ENCODE data around the gene DHRSX. TPM values are rescaled to one million over a fixed set of nuclear protein-coding genes. Genes with fewer than 3 reads are reported as not detected.
"Not testable (repeated sequence)": the region's sequence is repeated elsewhere in the genome, so short reads cannot be mapped to it uniquely, and the experiment has no call there.

DHRSX gene
- polyA plus RNA-seq, 1 donor from 2014 or later: 27.5 TPM

DNA sequence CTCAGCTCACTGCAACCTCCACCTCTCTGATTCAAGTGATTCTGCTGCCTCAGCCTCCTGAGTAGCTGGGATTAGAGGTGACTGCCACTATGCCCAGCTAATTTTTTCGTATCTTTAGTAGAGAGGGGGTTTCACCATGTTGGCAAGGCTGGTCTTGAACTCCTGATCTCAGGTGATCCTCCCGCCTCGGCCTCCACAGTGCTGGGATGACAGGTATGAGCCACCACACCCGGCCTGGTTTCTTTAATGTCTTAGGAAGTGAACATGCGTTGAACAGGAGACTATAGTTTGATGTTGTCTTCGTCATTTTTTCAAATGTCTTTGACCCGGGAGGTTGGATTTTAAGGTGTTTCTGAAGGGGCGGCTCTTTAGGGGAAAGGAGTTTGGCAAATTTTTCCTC lies 91.0 kb downstream of the DHRSX start:
- peaks cover 3 to 7% (median 4%) of the 10 kb centered on the region in 3 donors for H3K9me3 Mint-ChIP-seq
- no peaks in the 10 kb centered on the region for H3K4me1 Mint-ChIP-seq
- no peaks in the 10 kb centered on the region for H3K27me3 Mint-ChIP-seq
- peaks cover 14% of the 10 kb centered on the region for H3K36me3 Mint-ChIP-seq
- H3K4me3 Mint-ChIP-seq: no peak overlapping the region
- no peak overlapping the region for H3K27ac Mint-ChIP-seq

DNA sequence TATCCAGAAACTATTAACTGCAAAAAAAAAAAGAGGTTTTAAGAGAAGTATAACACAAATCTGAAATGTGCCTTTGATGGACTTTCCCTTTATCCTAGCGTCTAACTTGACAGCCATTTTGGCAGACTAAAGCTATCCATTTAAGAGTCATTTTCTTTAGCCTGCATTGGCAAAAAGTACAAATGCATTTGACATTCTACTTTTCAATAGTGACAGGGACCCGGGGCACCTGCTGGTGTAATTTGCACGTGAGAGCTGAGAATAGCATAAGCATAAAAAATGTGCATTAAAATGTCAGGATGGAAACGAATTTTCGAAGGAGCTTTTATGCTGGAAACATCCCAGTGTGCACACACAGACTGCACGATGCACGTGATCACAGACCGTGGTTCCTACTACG lies 91.9 kb downstream of the DHRSX start:
- no peak overlapping the region for H3K27ac Mint-ChIP-seq
- no peak overlapping the region for H3K4me3 Mint-ChIP-seq
- peaks cover 3 to 7% (median 4%) of the 10 kb centered on the region in 3 donors for H3K9me3 Mint-ChIP-seq
- H3K4me1 Mint-ChIP-seq: no peaks in the 10 kb centered on the region
- H3K27me3 Mint-ChIP-seq: no peaks in the 10 kb centered on the region
- peaks cover 14% of the 10 kb centered on the region for H3K36me3 Mint-ChIP-seq

DNA sequence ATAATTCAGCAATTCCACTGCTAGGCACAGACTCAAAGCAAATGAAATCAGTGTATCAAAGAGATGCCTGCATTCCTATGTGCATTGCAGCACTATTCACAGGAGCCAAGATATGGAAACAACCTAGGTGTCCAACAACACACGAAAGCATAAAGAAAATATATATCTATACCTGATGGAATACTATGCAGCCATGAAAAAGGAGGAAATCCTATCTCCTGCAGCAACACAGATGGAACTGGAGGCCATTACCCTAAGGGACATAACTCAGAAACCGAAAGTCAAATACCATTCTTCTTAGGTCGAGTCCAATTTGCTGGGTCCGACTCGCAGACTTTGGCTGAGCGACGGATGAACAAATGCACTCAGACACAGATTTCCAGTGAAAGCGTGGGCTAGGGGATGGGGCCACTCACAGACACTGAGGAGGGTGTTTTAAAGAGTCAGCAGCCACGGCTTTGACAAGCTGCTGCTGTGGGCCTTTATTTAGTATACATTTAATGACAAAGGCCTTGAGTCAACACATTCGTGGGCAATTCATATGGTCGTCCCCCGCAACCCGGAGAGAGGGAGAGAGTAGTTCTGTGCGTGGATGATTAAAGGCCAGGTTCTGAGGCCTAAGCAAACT lies 93.8 kb downstream of the DHRSX start:
- Mint-ChIP-seq H3K36me3 (peaks cover 14% of the 10 kb centered on the region), H3K27ac (peak overlapping the region in 1 of 3 donors; percentile 23), H3K27me3 (no peaks in the 10 kb centered on the region), H3K4me3 (no peak overlapping the region), H3K4me1 (no peaks in the 10 kb centered on the region), H3K9me3 (peaks cover 3 to 7% (median 4%) of the 10 kb centered on the region in 3 donors)

DNA sequence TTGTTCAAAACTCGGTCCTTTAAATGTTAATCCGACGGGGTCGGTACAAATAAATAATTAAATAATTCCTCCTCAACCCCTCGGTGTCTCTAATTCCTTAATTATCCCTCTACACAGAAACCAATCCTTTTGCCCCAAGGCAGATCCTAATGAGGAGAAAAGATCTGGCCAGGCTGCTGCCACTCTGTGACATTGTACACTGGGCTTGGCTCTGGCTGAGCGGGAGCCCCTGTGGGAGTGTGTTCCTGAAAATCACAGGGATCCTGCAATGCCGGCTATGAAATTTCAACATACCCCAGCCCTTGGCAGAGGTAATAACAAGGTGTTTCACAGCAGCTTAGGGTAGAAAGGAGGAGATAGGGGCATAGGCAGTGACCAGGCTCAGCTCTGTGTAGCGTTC lies 96.0 kb downstream of the DHRSX start:
- Mint-ChIP-seq H3K9me3 (peaks cover 3 to 7% (median 4%) of the 10 kb centered on the region in 3 donors), H3K36me3 (peaks cover 12% of the 10 kb centered on the region), H3K4me3 (no peak overlapping the region), H3K4me1 (no peaks in the 10 kb centered on the region), H3K27ac (no peak overlapping the region), H3K27me3 (no peaks in the 10 kb centered on the region)

DNA sequence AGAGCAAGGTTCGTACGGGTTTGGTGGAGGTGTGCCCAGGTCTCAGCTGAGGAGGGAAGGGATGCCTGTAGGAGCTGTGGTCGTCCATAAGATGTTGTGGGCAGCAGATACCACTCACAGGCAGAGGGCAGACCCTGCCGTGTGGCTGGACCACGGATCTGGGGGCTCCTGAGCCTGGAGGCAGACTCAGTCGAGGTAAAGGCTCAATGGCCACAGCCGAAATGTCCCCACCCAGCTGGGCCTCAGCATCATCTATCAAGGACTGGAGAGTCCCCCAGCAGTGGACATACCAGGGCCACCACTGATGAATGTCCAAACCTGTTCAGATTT lies 98.5 kb downstream of the DHRSX start:
- Mint-ChIP-seq H3K36me3 (peaks cover 10% of the 10 kb centered on the region), H3K9me3 (peaks cover 1 to 3% (median 3%) of the 10 kb centered on the region in 3 donors), H3K27me3 (no peaks in the 10 kb centered on the region), H3K27ac (no peak overlapping the region), H3K4me3 (no peak overlapping the region), H3K4me1 (no peaks in the 10 kb centered on the region)

DNA sequence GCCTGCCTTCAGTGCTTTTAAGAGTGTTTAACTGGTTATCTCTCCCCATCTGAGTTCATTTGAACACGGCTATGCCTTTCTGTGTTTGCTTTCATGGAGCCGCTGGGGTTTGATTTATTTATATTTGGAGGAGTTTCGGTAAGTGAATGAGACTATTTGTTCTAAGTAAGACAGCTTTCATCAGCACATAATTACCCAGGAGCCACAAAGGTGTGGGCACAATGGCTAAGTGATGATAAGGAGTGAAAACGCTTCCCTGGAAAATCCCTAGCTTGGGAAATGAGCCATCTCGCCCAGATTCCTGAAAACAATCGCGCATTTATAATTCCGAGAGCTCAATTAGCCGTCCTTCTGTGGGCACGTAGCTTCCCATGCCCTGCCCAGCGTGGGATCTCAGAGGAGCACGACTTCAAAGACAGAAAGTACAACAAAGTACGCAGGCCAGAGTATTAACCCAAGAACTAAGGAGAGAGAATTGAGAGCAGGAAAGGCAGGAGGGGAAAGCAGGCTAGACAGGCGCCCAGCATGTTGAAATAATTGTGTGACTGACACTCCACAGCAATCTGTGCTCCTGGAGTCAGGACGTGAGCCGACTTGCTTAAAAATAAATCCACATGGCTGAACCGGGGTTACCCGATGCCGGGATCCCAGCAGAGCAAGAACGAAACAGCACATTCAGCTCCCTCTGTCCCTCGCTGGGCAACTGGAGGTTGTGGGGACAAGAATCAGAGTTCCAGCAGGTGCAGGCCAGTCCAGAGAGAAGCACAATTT lies 99.0 kb downstream of the DHRSX start:
- Mint-ChIP-seq H3K36me3 (peaks cover 6% of the 10 kb centered on the region), H3K9me3 (no peaks in the 10 kb centered on the region), H3K27ac (no peak overlapping the region), H3K27me3 (no peaks in the 10 kb centered on the region), H3K4me1 (no peaks in the 10 kb centered on the region), H3K4me3 (no peak overlapping the region)

DNA sequence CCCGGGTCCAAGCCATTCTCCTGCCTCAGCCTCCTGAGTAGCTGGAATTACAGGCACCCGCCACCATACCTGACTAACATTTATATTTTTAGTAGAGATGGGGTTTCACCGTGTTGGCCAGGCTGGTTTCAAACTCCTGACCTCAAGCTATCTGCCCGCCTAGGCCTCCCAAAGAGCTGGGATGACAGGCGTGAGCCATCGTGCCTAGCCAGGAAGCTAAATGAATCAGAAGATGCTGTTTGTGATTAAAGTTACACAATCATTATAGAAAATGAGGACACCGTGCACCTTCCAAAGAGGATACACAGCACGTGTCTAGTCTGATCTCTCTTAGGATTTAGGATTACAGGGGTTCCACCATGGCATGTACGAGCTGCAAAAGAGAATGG lies 99.6 kb downstream of the DHRSX start:
- Mint-ChIP-seq H3K9me3 (no peaks in the 10 kb centered on the region), H3K4me1 (no peaks in the 10 kb centered on the region), H3K27me3 (no peaks in the 10 kb centered on the region)

DNA sequence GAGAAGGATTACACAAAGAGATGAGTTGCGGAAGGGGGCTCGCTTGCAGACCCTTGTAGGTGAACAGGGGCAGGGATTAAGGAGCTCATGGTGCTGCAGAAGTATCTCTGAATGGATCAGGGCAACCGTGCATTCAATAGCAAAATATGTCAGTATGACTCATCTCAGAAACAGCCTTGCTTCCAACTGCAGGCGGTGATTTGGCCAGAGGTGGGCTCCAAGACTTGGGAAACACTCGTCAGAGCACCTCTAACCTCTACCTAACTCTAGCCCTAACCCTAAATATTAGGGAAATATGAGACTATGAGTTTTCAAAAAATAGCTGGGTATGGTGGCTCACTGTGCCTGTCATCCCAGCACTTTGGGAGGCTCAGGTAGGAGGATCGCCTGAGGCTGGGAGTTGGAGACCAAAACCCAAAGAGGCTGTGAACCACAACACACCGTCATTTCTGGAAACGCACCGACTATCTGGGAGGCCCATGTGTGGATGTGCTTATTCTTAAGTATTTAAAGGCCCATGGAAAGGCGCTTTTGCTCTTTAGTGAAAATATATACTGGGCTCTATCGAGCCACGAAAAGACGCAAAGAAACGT lies 102.6 kb downstream of the DHRSX start:
- no peak overlapping the region for H3K27ac Mint-ChIP-seq
- peaks cover 3% of the 10 kb centered on the region for H3K36me3 Mint-ChIP-seq
- no peaks in the 10 kb centered on the region for H3K9me3 Mint-ChIP-seq

More for the DNA sequence above, 99.6 kb downstream of the DHRSX start:
- H3K36me3 Mint-ChIP-seq: peaks cover 3% of the 10 kb centered on the region
- H3K4me3 Mint-ChIP-seq: no peak overlapping the region
- H3K27ac Mint-ChIP-seq: no peak overlapping the region

DNA sequence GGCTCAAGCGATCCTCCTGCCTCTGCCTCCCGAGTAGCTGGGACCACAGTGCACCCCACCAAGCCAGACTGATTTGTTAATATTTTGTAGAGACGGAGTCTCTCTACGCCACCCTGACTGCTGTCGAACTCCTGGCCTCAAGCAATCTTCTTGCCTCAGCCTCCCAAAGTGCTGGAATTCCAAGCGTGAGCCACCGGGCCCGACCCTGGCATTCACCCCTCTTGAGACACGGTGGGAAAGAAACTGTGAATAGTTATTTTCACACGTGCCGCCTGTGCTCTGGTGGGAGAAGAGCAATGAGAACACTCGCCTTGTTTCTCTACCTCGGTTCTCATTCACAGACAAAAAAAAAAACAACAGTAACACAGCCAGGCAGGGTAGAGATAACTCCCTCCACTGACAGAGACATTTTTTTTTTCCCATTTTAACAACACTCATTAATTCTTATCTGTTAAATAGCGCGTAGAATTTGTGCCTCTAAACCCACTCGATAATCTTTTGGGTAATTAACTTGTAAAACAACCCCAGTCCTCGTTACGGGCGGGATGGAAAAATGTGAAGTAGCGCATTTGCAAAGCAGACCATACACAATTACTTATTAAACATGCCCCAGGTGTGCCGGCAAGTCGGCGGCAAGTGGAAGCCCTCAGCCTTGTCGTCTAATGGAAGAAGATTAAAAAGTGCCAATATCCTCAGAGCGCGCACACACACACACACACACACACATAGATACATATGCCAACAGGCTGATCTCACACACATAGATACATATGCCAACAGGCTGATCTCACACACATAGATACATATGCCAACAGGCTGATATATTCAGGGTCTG lies 103.3 kb downstream of the DHRSX start:
- Mint-ChIP-seq H3K4me1 (no peaks in the 10 kb centered on the region), H3K36me3 (peaks cover 3% of the 10 kb centered on the region), H3K27me3 (no peaks in the 10 kb centered on the region), H3K9me3 (no peaks in the 10 kb centered on the region), H3K27ac (no peak overlapping the region), H3K4me3 (no peak overlapping the region)

More for the DNA sequence above, 102.6 kb downstream of the DHRSX start:
- Mint-ChIP-seq H3K4me3 (no peak overlapping the region), H3K27me3 (no peaks in the 10 kb centered on the region), H3K4me1 (no peaks in the 10 kb centered on the region)

DNA sequence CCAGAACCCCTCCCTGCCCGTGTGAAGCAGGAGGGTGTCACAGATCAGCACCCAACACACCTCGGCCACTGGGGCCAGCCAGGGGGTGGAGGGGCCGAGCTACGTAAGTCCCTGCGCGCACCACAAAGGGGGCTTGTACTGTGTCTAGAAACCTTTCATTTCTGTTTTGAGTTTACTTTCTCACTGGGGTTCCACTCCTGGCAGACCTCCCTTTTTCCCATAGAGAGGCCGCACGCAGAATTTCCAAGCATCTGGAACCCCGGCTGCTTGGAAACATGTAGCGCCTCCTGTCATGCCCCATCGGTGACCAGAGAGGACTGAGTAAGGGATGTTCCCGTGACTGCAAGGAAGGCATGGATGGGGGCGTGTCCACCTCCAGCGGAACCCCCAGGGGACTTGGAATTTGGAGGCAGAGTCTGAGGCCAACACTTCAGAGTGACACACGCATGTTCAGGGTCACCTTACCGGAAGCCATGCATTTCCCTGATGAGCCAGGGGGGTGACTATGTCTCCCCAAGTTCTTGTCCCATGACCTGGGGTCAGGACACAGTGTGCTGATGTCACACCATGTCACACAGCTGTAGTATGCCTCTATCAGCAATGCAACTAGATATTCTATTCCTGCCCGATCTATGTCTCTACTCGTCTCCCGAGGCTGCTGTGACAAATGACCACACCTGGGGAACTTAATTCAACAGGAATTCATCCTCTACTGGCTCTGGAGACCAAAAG lies 105.3 kb downstream of the DHRSX start:
- H3K4me1 Mint-ChIP-seq: no peaks in the 10 kb centered on the region
- no peak overlapping the region for H3K4me3 Mint-ChIP-seq
- H3K27me3 Mint-ChIP-seq: no peaks in the 10 kb centered on the region
- peaks cover 11% of the 10 kb centered on the region for H3K36me3 Mint-ChIP-seq
- H3K9me3 Mint-ChIP-seq: peaks cover 0 to 9% (median 2%) of the 10 kb centered on the region in 3 donors
- H3K27ac Mint-ChIP-seq: no peak overlapping the region

DNA sequence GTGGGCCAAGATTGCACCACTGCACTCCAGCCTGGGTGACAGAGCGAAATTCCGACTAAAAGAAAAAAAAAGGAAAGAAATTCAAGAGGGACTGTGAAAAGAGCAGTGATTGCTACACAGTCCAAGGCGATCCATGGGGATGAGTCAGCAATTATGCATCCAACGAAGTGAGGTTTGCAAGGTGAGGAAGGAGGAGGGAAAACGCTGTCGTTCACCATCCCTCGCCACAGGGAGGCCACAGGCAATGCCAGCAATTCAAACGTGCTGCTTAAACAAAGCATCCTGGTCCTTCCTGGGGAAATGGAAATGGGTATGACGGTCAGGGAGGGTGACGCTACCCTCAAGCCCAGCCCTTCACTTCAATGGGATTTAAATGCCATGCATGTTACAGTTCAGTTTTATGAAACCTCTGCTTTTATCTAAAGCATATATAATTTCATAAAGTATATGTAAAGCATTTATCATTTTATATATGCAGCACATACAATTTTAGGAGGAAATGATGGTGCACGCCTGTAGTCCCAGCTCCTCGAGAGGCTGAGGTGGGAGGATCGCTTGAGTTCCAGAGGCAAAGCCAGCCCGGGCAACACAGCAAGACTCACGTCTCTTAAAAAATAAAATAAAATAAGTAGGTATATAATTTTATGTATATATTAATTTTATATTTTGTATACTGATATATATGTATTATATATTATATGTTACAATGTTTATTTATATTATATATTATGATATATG lies 108.7 kb downstream of the DHRSX start:
- peaks cover 11% of the 10 kb centered on the region for H3K36me3 Mint-ChIP-seq
- H3K4me1 Mint-ChIP-seq: peaks cover 0 to 2% (median 0%) of the 10 kb centered on the region in 3 donors
- peaks cover 0 to 10% (median 2%) of the 10 kb centered on the region in 3 donors for H3K9me3 Mint-ChIP-seq
- H3K27me3 Mint-ChIP-seq: no peaks in the 10 kb centered on the region
- no peak overlapping the region for H3K4me3 Mint-ChIP-seq
- H3K27ac Mint-ChIP-seq: no peak overlapping the region

DNA sequence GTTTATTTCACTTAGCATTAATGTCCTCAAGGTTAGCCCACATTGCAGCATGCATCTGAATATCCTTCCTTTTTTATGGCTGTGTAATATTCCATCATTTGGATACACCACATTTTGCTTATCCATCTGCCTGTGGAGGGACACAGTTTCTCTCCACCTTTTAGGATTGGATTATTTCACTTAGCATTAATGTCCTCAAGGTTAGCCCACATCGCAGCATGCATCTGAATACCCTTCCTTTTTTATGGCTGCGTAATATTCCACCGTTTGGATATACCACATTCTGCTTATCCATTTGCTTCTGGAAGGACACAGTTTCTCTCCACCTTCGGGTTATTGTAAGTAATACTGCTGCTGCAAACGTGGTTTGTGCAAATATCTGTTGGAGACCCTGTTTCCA lies 110.0 kb downstream of the DHRSX start:
- Mint-ChIP-seq H3K9me3 (peaks cover 0 to 10% (median 2%) of the 10 kb centered on the region in 3 donors), H3K4me1 (peaks cover 0 to 2% (median 0%) of the 10 kb centered on the region in 3 donors), H3K36me3 (peaks cover 11% of the 10 kb centered on the region), H3K4me3 (no peak overlapping the region), H3K27me3 (no peaks in the 10 kb centered on the region), H3K27ac (no peak overlapping the region)

DNA sequence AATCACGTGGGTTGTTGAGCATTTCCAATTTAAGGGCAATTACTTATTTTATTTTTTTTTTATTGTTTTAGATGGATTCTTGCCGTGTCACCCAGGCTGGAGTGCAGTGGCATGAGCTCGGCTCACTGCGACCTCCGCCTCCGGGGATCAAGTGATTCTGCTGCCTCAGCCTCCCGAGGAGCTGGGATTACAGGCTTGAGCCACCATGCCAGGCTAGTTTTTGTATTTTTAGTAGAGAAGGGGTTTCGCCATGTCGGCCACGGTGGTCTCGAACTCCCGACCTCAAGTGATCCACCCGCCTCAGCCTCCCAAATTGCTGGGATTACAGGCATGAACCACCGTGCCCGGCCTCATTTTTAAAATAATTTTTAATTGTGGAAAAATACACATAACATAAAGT lies 111.0 kb downstream of the DHRSX start:
- not testable (repeated sequence) for H3K9me3 Mint-ChIP-seq, H3K4me3 Mint-ChIP-seq, H3K27me3 Mint-ChIP-seq, H3K4me1 Mint-ChIP-seq, H3K27ac Mint-ChIP-seq
- peaks cover 11% of the 10 kb centered on the region for H3K36me3 Mint-ChIP-seq

DNA sequence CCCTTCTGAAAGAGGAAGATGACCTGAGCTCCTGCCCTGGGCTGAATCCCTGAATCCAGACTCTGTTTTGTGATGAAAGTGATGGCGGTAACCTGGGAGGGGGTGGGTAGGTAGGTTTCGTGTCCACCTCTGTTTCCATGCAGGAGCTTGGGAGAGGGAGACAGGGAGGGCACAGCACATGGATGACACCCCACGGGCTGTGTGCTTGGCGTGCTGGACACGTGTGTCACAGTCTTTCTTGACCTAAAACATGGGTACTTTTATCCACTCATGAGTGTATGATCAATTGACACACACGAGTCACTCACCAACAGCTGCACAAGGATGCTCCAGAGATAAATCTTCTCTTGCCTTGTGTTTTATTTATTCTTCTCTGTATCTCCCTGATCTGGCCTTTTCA lies 111.5 kb downstream of the DHRSX start:
- Mint-ChIP-seq H3K4me1 (peaks cover 0 to 2% (median 0%) of the 10 kb centered on the region in 3 donors), H3K9me3 (peaks cover 0 to 10% (median 2%) of the 10 kb centered on the region in 3 donors), H3K27me3 (no peaks in the 10 kb centered on the region), H3K4me3 (peak overlapping the region in 1 of 4 donors; percentile 35), H3K36me3 (peaks cover 11% of the 10 kb centered on the region), H3K27ac (no peak overlapping the region)

Data from IgD-negative memory B cell (primary cell).